Kidney epithelial cell (primary cell): ENCODE measurements around the gene LRRC1. TPM values are rescaled to one million over a fixed set of nuclear protein-coding genes. Genes with fewer than 3 reads are reported as not detected.

Experiments
- DNase-seq: peaks from one replicate; pipeline ENCODE4 v3.0.0-alpha.2; 2010; ENCODE audit warnings: low read depth
- H3K27me3 ChIP-seq: 2 replicates; pipeline ENCODE4 v1.6.0; 2011; ENCODE audit warnings: low read length; ENCODE audit not compliant: control insufficient read depth, insufficient read depth
- H3K36me3 ChIP-seq: 2 replicates; pipeline ENCODE4 v1.5.1; 2011; ENCODE audit warnings: low read length; ENCODE audit not compliant: control insufficient read depth, insufficient read depth
- H3K4me3 ChIP-seq: 2 replicates; pipeline ENCODE4 v1.5.1; 2011; ENCODE audit warnings: low read depth, mild to moderate bottlenecking, control low read depth, low read length
- CTCF ChIP-seq: IDR thresholded peaks from 2 replicates; pipeline ENCODE4 v1.5.1; 2011; ENCODE audit warnings: mild to moderate bottlenecking, moderate library complexity, low read length, control low read depth, inconsistent platforms; ENCODE audit not compliant: insufficient read depth, poor library complexity, severe bottlenecking
- total RNA-seq: library from RNA; depleted of rRNA; stranded (reverse); fragments of >200 nt; gene quantifications from 2 replicates; pipeline ENCODE4 v1.2.3, GENCODE V29; 2015

LRRC1 gene
- total RNA-seq, 1 donor from 2014 or later: 8.0 TPM

- no peak for TF ChIP-seq CTCF
- no peaks in the 10 kb centered on the region for H3K36me3 ChIP-seq
- DNase-seq: peak; percentile 25
These were observed 38.4 kb downstream of the LRRC1 start for GRCh38 chr6:53833155-53833554.

GRCh38 chr6:53834132-53834531 is 39.3 kb downstream of the LRRC1 start:
- Histone ChIP-seq H3K27me3 (no peaks in the 10 kb centered on the region), H3K4me3 (no peak overlapping the region), H3K36me3 (no peaks in the 10 kb centered on the region)
- no peak for TF ChIP-seq CTCF
- no peak for DNase-seq

More at GRCh38 chr6:53833155-53833554, 38.4 kb downstream of the LRRC1 start:
- H3K27me3 ChIP-seq: no peaks in the 10 kb centered on the region
- H3K4me3 ChIP-seq: no peak overlapping the region

GRCh38 chr6:53837865-53838769 is 43.3 kb downstream of the LRRC1 start:
- DNase-seq: no peak
- H3K27me3 ChIP-seq: no peaks in the 10 kb centered on the region
- H3K36me3 ChIP-seq: no peaks in the 10 kb centered on the region
- TF ChIP-seq CTCF: no peak
- no peak overlapping the region for H3K4me3 ChIP-seq

- Histone ChIP-seq H3K4me3 (no peak overlapping the region), H3K27me3 (no peaks in the 10 kb centered on the region), H3K36me3 (no peaks in the 10 kb centered on the region)
- TF ChIP-seq CTCF: no peak
- no peak for DNase-seq
These were observed 45.2 kb downstream of the LRRC1 start for GRCh38 chr6:53840027-53840426.

- no peak for TF ChIP-seq CTCF
- DNase-seq: no peak
- H3K27me3 ChIP-seq: no peaks in the 10 kb centered on the region
- H3K36me3 ChIP-seq: no peaks in the 10 kb centered on the region
- H3K4me3 ChIP-seq: no peak overlapping the region
These were observed 50.7 kb downstream of the LRRC1 start for GRCh38 chr6:53845280-53846195.
